ENCODE measurements around the gene CPPED1.

DNA sequence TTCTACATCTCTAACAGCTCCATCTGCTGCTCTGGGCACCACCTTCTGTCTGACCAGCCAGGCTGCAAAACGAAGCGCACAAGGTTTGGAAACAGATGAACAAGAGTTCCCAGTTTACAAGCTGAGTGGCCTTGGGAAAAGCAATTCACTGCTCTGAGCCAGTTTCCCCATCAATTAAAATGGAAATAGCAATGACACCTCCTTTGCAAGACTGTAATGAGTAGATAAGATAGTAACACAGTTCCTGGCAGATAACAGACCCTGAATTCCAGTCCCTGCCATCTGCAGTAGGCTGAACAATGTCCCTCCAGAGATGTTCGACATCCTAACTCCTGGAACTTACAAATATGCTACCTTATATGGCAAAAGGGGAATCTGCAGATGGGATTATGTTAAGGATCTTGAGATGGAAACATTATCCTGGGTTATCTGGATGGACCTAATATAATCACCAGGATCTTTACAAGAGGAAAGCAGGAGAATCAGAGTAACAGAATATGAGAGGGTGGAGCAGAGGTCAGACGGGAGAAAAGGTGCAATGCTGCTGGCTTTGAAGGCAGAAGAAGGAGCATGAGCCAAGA lies 27.9 kb downstream of the CPPED1 start:
- TF ChIP-seq CTCF (conservative IDR thresholded peaks at IDR 0.05) (no peak), ZFX (IDR thresholded peaks at IDR 0.05) (no peak)
